Measurements from ENCODE around the gene NEK2.
A peak's percentile ranks its signal among the peaks of the same experiment; 100 is the strongest.

- TF ChIP-seq CTCF (conservative IDR thresholded peaks at IDR 0.05; ENCODE audit: low read depth, low read length) (peak; percentile 99), EZH2 (IDR thresholded peaks at IDR 0.05; ENCODE audit: borderline replicate concordance, low read depth, low read length, poor library complexity, severe bottlenecking) (no peak)
Observed at GRCh38 chr1:211698161-211699026, 23.0 kb upstream of the NEK2 start.
